ENCODE results near the gene IQSEC1. TPM values are rescaled to one million over a fixed set of nuclear protein-coding genes. Genes with fewer than 3 reads are reported as not detected.
"Not testable (repeated sequence)": the region's sequence is repeated elsewhere in the genome, so short reads cannot be mapped to it uniquely, and the experiment has no call there.

IQSEC1 gene
- total RNA-seq, 2 experiments from 2014 or later = 31.7 to 39.2 TPM

DNA sequence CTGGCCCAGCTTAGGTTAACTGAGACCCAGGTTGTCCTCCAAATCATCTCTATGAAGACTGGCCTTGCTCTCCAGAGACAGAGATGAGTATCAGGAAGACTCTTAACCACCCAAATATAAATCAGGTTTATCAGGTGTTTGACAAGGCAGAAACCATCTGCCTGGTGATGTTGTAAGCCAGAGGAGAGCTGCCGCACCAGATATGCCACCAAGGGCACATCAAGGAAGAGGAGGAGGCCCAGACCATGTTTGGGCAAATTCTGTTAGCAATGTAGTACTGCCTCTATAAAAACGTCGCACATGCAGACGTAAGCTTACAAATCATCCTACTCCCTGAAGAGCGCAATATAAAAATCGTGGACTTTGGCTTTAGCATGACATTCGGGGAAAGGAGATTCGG lies 210.8 kb downstream of the IQSEC1 start:
- Mint-ChIP-seq H3K4me1 (ENCODE audit: low read depth) (no peaks in the 10 kb centered on the region), H3K27me3 (peaks cover 1% of the 10 kb centered on the region), H3K27ac (no peak overlapping the region), H3K9me3 (peaks cover 5% of the 10 kb centered on the region), H3K4me3 (no peak overlapping the region), H3K36me3 (ENCODE audit: low read depth) (no peaks in the 10 kb centered on the region)
- intact Hi-C loops (cut with micrococcal nuclease) = no loop called here
- ChIA-PET CTCF (interaction anchor here (1.0 to 2.4 kb wide), 3 partner anchors 20 to 121 kb away, joined by 3 to 11 read pairs (median 4); no protein-coding TSS in a partner anchor), POLR2A (interaction anchor here (0.6 to 3.1 kb wide), 4 partner anchors 21 to 44 kb away, joined by 3 to 12 read pairs (median 5); partner anchors contain the start of gene RPL32)
- TF ChIP-seq, protein P1, sequence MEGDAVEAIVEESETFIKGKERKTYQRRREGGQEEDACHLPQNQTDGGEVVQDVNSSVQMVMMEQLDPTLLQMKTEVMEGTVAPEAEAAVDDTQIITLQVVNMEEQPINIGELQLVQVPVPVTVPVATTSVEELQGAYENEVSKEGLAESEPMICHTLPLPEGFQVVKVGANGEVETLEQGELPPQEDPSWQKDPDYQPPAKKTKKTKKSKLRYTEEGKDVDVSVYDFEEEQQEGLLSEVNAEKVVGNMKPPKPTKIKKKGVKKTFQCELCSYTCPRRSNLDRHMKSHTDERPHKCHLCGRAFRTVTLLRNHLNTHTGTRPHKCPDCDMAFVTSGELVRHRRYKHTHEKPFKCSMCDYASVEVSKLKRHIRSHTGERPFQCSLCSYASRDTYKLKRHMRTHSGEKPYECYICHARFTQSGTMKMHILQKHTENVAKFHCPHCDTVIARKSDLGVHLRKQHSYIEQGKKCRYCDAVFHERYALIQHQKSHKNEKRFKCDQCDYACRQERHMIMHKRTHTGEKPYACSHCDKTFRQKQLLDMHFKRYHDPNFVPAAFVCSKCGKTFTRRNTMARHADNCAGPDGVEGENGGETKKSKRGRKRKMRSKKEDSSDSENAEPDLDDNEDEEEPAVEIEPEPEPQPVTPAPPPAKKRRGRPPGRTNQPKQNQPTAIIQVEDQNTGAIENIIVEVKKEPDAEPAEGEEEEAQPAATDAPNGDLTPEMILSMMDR (IDR thresholded peaks at IDR 0.05) = no peak
- DNase-seq (no peak), ATAC-seq (no peak)

DNA sequence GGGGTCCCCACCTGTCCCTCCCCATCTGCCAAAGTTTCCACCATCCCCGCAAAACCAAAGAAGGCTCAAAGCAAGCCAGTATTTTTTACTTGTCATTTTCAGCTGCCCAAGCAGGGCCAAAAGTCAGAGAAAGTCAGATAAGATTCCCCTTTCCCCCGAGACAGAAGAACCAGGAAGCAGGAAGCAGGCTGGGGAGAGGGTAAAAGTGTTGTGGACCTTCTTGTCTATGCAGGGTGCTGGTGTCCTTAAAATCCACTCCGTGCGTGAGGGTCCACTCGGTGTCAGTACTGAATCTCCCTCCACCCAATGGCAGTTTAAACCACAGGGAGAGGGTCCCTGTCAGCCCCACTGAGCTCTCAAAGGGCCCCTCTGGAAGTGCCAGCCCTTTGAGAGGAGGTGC lies 211.6 kb downstream of the IQSEC1 start:
- no peak overlapping the region for H3K4me3 Mint-ChIP-seq
- ATAC-seq (no peak), DNase-seq (no peak)
- POLR2A ChIA-PET = interaction anchor here (2.0 kb wide), 1 partner anchor 29 kb away, joined by 7 read pairs; no protein-coding TSS in a partner anchor
- H3K36me3 Mint-ChIP-seq (ENCODE audit: low read depth) = no peaks in the 10 kb centered on the region
- intact Hi-C loops (cut with micrococcal nuclease) = no loop called here
- no peak overlapping the region for H3K27ac Mint-ChIP-seq
- no peaks in the 10 kb centered on the region for H3K4me1 Mint-ChIP-seq (ENCODE audit: low read depth)
- CTCF ChIA-PET = interaction anchor here (1.3 to 2.4 kb wide), 2 partner anchors 30 to 122 kb away, joined by 3 to 11 read pairs; no protein-coding TSS in a partner anchor
- H3K9me3 Mint-ChIP-seq = peaks cover 5% of the 10 kb centered on the region
- TF ChIP-seq, protein P1 (IDR thresholded peaks at IDR 0.05) = no peak
- peaks cover 1% of the 10 kb centered on the region for H3K27me3 Mint-ChIP-seq

DNA sequence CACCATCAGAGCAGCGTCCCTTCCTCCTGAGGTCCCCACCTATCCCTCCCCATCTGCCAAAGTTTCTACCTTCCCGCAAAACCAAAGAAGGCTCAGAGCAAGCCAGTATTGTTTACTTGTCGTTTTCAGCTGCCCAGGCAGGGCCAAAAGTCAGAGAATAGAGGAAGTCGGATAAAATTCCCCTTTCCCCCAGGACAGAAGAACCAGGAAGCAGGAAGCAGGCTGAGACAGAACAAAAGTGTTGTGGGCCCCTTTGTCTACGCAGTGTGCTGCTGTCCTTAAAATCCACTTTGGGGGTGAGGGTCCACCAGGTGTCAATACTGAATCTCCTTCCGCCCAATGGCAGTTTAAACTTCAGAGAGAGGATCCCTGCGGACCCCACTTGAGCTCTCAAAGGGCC lies 213.4 kb downstream of the IQSEC1 start:
- intact Hi-C loops (cut with micrococcal nuclease) = no loop called here
- no peaks in the 10 kb centered on the region for H3K27me3 Mint-ChIP-seq
- H3K9me3 Mint-ChIP-seq = no peaks in the 10 kb centered on the region
- ChIA-PET CTCF (interaction anchor here (0.7 to 1.5 kb wide), 2 partner anchors 17 to 125 kb away, joined by 3 to 4 read pairs; no protein-coding TSS in a partner anchor), POLR2A (interaction anchor here (0.6 kb wide), 1 partner anchor 34 kb away, joined by 3 read pairs; no protein-coding TSS in a partner anchor)
- ATAC-seq (no peak), DNase-seq (no peak)
- H3K4me1 Mint-ChIP-seq (ENCODE audit: low read depth) = no peaks in the 10 kb centered on the region
- no peak overlapping the region for H3K27ac Mint-ChIP-seq
- TF ChIP-seq, protein P1 (IDR thresholded peaks at IDR 0.05) = no peak
- no peak overlapping the region for H3K4me3 Mint-ChIP-seq
- no peaks in the 10 kb centered on the region for H3K36me3 Mint-ChIP-seq (ENCODE audit: low read depth)

DNA sequence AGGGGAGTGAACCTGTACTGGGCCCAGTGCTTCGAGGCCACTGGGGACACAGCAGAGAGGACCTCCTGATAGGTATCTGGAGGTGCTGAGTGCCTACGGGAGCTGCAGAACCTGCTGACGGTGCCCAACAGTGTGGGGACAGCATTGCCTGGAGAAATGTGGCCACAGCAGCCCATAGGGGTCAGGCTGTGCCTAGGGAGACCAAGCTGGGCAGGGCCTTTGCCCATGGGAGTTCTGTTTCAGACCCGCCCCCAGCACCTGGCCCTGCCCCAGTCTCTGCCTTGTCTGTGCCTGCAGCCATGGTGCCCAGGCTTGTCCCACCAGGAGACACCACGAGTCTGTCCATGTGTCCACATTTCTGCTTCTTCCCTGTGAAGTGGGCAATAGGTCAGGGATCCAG lies 216.6 kb downstream of the IQSEC1 start:
- no peak overlapping the region for H3K4me3 Mint-ChIP-seq
- H3K27me3 Mint-ChIP-seq = peaks cover 2% of the 10 kb centered on the region
- H3K9me3 Mint-ChIP-seq = no peaks in the 10 kb centered on the region
- H3K4me1 Mint-ChIP-seq (ENCODE audit: low read depth) = no peaks in the 10 kb centered on the region
- CTCF ChIA-PET = no interaction called here
- H3K36me3 Mint-ChIP-seq (ENCODE audit: low read depth) = no peaks in the 10 kb centered on the region
- ATAC-seq (no peak), DNase-seq (no peak)
- H3K27ac Mint-ChIP-seq = no peak overlapping the region
- intact Hi-C loops (cut with micrococcal nuclease) = no loop called here
- POLR2A ChIA-PET = interaction anchor here (2.2 kb wide), 1 partner anchor 15 kb away, joined by 12 read pairs; the partner anchor contains the start of gene RPL32
- TF ChIP-seq, protein P1 (IDR thresholded peaks at IDR 0.05) = no peak

DNA sequence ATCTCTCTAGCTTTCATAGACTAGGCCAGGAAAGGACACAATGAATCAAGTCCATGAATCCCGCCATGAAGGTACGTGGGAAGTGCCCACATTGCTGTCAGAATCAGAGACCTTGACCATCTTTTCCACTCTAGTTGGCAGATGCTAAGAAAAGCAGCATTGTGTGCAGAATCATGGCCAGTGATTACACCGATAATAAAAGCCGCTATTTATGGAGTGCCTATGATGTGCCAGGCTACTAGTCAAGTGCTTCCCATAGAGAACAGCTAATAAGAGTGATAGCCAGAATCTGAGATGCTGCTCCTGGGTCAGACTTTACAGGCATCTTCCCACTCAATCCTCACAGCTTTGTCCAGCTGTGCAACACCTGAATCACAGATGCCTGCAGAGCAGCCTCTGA lies 218.7 kb downstream of the IQSEC1 start:
- H3K27ac Mint-ChIP-seq = no peak overlapping the region
- ChIA-PET CTCF (interaction anchor here (1.3 to 2.0 kb wide), 2 partner anchors 13 to 14 kb away, joined by 4 to 7 read pairs; no protein-coding TSS in a partner anchor), POLR2A (interaction anchor here (2.2 kb wide), 1 partner anchor 13 kb away, joined by 12 read pairs; the partner anchor contains the start of gene RPL32)
- H3K27me3 Mint-ChIP-seq = peaks cover 5% of the 10 kb centered on the region
- TF ChIP-seq, protein P1 (IDR thresholded peaks at IDR 0.05) = no peak
- H3K36me3 Mint-ChIP-seq (ENCODE audit: low read depth) = no peaks in the 10 kb centered on the region
- ATAC-seq (no peak), DNase-seq (no peak)
- H3K4me3 Mint-ChIP-seq = no peak overlapping the region
- no peaks in the 10 kb centered on the region for H3K9me3 Mint-ChIP-seq
- intact Hi-C loops (cut with micrococcal nuclease) = no loop called here
- H3K4me1 Mint-ChIP-seq (ENCODE audit: low read depth) = no peaks in the 10 kb centered on the region

DNA sequence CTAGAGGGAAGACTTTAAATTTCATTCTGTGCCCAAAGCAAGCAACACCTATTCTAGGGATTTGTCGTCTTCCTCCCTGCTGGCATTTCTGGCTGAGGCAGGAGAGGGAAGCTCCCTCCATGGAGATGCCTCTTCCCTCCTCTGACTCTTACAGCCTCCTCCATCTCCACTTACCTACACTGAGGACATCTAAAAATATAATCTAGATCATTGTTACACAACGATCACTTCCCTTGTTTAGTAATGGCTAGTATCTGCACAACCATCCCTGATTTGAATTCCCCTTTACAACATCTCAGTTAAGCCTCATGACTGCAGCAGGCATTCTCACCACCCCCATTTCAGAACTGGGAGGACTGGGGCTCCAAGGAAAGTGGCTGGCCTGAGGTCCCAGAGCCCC lies 219.4 kb downstream of the IQSEC1 start:
- POLR2A ChIA-PET; DNase-seq; H3K27ac Mint-ChIP-seq; intact Hi-C loops (cut with micrococcal nuclease); H3K27me3 Mint-ChIP-seq; H3K9me3 Mint-ChIP-seq; H3K4me1 Mint-ChIP-seq (ENCODE audit: low read depth); ATAC-seq; H3K36me3 Mint-ChIP-seq (ENCODE audit: low read depth); H3K4me3 Mint-ChIP-seq: not testable (repeated sequence)
- CTCF ChIA-PET = interaction anchor here (1.3 to 2.0 kb wide), 2 partner anchors 12 to 14 kb away, joined by 4 to 7 read pairs; no protein-coding TSS in a partner anchor
